Activated CD4-positive, alpha-beta T cell treated with anti-CD3 and anti-CD28 coated beads for 36 hours (primary cell): ENCODE results near the gene MATN1. TPM values are rescaled to one million over a fixed set of nuclear protein-coding genes. Genes with fewer than 3 reads are reported as not detected.

ENCODE experiments used
- ATAC-seq: fragments of 200-7000 bp; cut with Tn5 transposase; one replicate; pipeline ENCODE4 v1.10.0; 2021; ENCODE audit warnings: mild to moderate bottlenecking, moderate library complexity
- CTCF ChIA-PET: fragments of 350-600 bp; sonication (Branson Sonifier 250); formaldehyde crosslinking; loops from one replicate; lab custom pipeline; 2021; ENCODE audit warnings: antibody characterized with exemption; lab: Charles Lee
- POLR2A ChIA-PET: fragments of 350-600 bp; sonication (Branson Sonifier 250); formaldehyde crosslinking; loops from one replicate; lab custom pipeline; 2021; ENCODE audit warnings: antibody characterized with exemption, inconsistent platforms; lab: Charles Lee
- DNase-seq: peaks from one replicate; pipeline ENCODE4 v3.0.0-alpha.2; 2020
- H3K27ac Mint-ChIP-seq: one replicate; pipeline ENCODE4 v1.8.0; 2021; ENCODE audit warnings: mixed read lengths
- H3K27me3 Mint-ChIP-seq: one replicate; pipeline ENCODE4 v1.8.0; 2021; ENCODE audit warnings: mixed read lengths
- H3K36me3 Mint-ChIP-seq: one replicate; pipeline ENCODE4 v1.8.0; 2021; ENCODE audit warnings: low read depth, mixed read lengths
- H3K4me1 Mint-ChIP-seq: one replicate; pipeline ENCODE4 v1.8.0; 2021; ENCODE audit warnings: mixed read lengths
- H3K4me3 Mint-ChIP-seq: one replicate; pipeline ENCODE4 v1.8.0; 2021; ENCODE audit warnings: mild to moderate bottlenecking, moderate library complexity, mixed read lengths
- H3K9me3 Mint-ChIP-seq: one replicate; pipeline ENCODE4 v1.8.0; 2021; ENCODE audit warnings: low read depth, mixed read lengths
- intact Hi-C, 2 experiments: fragments of 100-400 bp; cut with DNase I in 1 of 2; cut with micrococcal nuclease in 1 of 2; formaldehyde crosslinking; loops; one replicate each; pipeline versions ENCODE4 v1.14.2 to v1.15.1; 2022 to 2024; cut with DNase I, micrococcal nuclease
- total RNA-seq, 2 experiments: library from RNA; stranded (reverse); gene quantifications; one replicate each; pipeline ENCODE4 v1.2.3, GENCODE V29; 2021

Gene MATN1
- total RNA-seq, 2 experiments from 2014 or later, result 0.32 to 0.43 TPM

DNA sequence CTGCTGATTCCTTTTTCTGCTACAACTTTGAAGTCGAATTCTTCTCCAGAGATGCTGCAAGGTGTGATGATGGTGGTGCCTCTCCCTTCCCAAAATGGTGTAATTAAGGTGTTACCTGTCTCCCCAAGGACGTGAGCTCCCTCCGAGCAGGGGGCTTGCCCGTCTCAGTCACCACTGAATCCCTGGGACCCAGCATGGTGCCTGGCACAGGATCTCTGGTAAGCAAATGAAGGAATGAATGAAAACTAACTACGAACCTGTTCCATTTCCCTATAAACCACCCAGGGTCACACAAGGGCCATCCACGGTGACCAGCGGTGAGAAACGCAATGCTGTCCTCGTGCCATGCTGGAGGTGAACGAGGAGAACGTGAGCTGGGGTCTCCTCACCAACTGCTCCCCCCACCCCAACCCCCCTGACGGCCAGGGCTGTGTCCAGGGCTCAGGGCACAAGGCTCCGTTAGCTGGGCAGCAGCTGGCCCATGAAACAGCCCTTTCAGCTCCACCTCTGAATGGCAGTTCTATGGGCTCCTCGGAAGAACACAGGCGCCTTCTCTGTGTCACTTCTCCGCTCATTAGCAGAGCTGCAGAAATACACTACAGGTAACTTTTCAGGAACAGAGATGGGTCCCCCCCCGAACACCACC is 2.2 kb upstream of the MATN1 start:
- ChIA-PET CTCF (interaction anchor here (0.6 to 6.0 kb wide), 7 partner anchors 42 to 1703 kb away, joined by 3 to 40 read pairs (median 5); no protein-coding TSS in a partner anchor), POLR2A (no interaction called here)
- Mint-ChIP-seq H3K27ac (no peak overlapping the region), H3K36me3 (peaks cover 6% of the 10 kb centered on the region), H3K9me3 (no peaks in the 10 kb centered on the region), H3K4me3 (no peak overlapping the region), H3K4me1 (peaks cover 10% of the 10 kb centered on the region), H3K27me3 (no peaks in the 10 kb centered on the region)
- no peak for DNase-seq
- intact Hi-C loops, result no loop called here
- ATAC-seq, result no peak

DNA sequence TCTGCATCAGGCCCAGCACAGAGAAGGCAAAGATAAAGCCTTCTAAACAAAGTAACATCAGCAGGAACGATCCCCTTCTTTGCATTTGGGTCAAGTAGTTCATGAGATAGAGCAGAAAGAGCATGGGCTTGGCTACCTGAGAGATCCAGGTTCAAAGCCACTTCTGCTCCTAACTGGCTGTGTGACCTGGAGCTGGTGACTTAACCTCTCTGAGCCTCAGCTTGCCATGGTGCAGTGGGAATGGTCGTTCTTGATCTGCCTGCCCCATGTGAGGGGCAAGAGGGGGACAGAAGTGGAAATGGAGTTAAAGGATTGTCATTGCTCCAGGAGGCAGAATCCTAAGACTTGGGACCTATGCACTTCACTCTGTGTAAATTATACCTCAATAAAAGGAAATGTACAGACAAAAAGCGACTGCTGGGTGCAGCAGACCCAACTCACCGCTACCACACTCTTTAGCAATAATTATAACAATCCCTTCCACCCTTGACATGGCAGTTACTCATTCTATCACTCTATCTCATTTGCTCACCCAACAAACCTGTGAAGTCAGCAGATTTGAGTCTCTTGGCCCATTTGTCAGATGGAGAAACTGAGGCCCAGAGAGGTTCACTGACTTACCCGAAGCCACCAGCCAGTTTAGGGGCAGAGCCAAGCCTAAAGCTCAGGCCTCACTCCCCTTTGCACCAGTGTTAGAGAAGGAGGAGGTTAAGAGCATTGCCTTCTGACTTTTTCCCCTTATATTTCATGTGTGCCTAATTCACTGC is 1.5 kb upstream of the MATN1 start:
- intact Hi-C loops, result no loop called here
- POLR2A ChIA-PET, result no interaction called here

DNA sequence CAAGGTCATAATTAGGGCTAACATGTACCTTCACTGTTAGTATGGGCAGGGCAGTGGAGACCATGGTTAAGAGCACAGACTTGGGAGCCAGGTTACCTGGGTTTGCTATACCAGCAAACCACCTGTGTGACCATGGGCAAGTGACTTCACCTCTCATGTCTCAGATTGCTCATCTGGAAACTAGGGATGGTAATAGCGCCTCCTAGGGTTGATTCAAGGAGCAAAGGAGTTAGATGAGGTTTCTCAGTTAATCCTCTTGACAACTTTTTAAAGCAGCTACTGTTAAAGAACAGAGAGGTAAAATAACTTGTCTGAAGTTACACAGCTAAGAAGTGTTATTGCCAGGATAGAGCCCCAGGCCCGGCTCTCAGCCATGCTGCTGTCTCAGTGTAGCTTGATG is 790 bp upstream of the MATN1 start:
- no peak for ATAC-seq
- Mint-ChIP-seq H3K27me3 (no peaks in the 10 kb centered on the region), H3K4me3 (no peak overlapping the region), H3K36me3 (peaks cover 6% of the 10 kb centered on the region), H3K4me1 (peaks cover 22% of the 10 kb centered on the region), H3K9me3 (no peaks in the 10 kb centered on the region), H3K27ac (peak overlapping the region; percentile 25)
- ChIA-PET CTCF (interaction anchor here (0.7 to 2.6 kb wide), 5 partner anchors 36 to 204 kb away, joined by 4 to 22 read pairs (median 5); no protein-coding TSS in a partner anchor), POLR2A (no interaction called here)
- intact Hi-C loops, result no loop called here
- DNase-seq, result no peak

More for the DNA sequence above, 1.5 kb upstream of the MATN1 start:
- no peaks in the 10 kb centered on the region for H3K9me3 Mint-ChIP-seq
- H3K27me3 Mint-ChIP-seq, result no peaks in the 10 kb centered on the region
- ATAC-seq (no peak), DNase-seq (no peak)
- H3K4me3 Mint-ChIP-seq, result no peak overlapping the region
- CTCF ChIA-PET, result interaction anchor here (0.7 to 2.6 kb wide), 7 partner anchors 36 to 123 kb away, joined by 4 to 22 read pairs (median 5); no protein-coding TSS in a partner anchor
- no peak overlapping the region for H3K27ac Mint-ChIP-seq
- peaks cover 6% of the 10 kb centered on the region for H3K36me3 Mint-ChIP-seq
- peaks cover 15% of the 10 kb centered on the region for H3K4me1 Mint-ChIP-seq

DNA sequence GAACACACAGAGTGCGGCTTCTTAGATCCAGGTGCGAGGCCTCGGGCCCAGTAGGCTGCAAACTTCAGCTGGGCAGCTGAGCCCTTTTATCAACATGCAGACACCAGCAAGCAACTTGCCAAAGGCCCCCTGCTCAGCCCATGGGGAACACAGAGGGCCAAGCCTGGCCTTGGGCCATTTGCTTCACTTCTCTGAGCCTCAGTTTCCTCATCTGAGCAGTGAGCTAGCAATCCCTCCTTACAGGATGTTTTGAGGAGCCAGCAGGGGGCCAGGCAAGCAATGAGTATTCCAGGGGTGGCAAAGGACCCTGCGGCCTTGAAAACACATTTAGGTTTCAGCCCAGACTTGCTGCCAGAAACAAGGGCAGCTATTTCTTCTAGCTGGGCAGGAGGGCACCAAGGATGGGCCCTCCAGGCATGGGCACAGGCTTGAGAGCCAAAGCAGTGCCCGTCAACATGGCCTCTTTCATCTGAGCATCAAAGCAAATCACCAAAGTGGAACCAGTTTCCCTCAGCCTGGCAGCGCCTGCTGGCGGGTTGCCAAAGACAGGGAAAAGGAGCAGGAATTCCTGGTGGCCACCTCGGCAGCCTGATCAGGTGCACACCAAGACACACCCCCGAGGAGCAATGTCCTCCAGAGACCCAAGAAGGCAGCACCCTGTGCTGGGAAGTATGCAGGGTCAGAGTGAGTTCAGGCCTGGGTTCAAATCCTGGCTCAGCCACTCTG is 1.4 kb downstream of the MATN1 start:
- intact Hi-C loops, result no loop called here
- no peak overlapping the region for H3K27ac Mint-ChIP-seq
- CTCF ChIA-PET, result interaction anchor here (0.8 to 5.5 kb wide), 3 partner anchors 21 to 58 kb away, joined by 4 to 229 read pairs (median 47); no protein-coding TSS in a partner anchor
- POLR2A ChIA-PET, result interaction anchor here (1.1 kb wide), 1 partner anchor 61 kb away, joined by 3 read pairs; no protein-coding TSS in a partner anchor
- peaks cover 23% of the 10 kb centered on the region for H3K4me1 Mint-ChIP-seq
- H3K4me3 Mint-ChIP-seq, result no peak overlapping the region
- DNase-seq (no peak), ATAC-seq (no peak)
- no peaks in the 10 kb centered on the region for H3K9me3 Mint-ChIP-seq
- H3K36me3 Mint-ChIP-seq, result peaks cover 6% of the 10 kb centered on the region
- no peaks in the 10 kb centered on the region for H3K27me3 Mint-ChIP-seq

DNA sequence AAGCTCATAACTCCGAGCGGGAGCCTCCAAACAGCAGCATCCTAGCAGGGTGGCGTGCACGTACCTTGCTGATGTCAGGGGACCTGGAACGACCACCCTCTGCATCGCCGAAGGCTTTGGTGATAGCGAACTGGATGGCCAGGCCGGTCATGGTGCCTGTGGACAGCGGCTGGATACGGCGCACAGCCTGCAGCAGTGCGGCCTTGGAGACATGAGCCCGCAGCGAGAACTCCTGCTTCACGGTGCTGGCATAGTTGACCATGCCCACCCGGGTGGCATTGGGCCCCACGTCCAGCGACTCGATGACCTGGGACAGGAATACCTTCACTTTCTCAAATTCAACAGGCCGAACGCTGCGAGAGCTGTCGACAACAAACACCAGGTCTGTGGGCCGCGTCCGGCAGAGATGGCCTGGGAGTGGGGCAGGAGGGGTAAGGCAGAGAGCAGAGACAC is 2.0 kb downstream of the MATN1 start:
- intact Hi-C loops, result no loop called here
- POLR2A ChIA-PET, result interaction anchor here (1.1 kb wide), 1 partner anchor 62 kb away, joined by 3 read pairs; no protein-coding TSS in a partner anchor
- H3K27me3 Mint-ChIP-seq, result no peaks in the 10 kb centered on the region
- DNase-seq, result no peak
- H3K4me3 Mint-ChIP-seq, result no peak overlapping the region
- peaks cover 6% of the 10 kb centered on the region for H3K36me3 Mint-ChIP-seq
- H3K9me3 Mint-ChIP-seq, result no peaks in the 10 kb centered on the region
- CTCF ChIA-PET, result interaction anchor here (0.6 to 5.5 kb wide), 7 partner anchors 9 to 59 kb away, joined by 3 to 229 read pairs (median 9); no protein-coding TSS in a partner anchor
- peaks cover 23% of the 10 kb centered on the region for H3K4me1 Mint-ChIP-seq
- no peak for ATAC-seq
- no peak overlapping the region for H3K27ac Mint-ChIP-seq

DNA sequence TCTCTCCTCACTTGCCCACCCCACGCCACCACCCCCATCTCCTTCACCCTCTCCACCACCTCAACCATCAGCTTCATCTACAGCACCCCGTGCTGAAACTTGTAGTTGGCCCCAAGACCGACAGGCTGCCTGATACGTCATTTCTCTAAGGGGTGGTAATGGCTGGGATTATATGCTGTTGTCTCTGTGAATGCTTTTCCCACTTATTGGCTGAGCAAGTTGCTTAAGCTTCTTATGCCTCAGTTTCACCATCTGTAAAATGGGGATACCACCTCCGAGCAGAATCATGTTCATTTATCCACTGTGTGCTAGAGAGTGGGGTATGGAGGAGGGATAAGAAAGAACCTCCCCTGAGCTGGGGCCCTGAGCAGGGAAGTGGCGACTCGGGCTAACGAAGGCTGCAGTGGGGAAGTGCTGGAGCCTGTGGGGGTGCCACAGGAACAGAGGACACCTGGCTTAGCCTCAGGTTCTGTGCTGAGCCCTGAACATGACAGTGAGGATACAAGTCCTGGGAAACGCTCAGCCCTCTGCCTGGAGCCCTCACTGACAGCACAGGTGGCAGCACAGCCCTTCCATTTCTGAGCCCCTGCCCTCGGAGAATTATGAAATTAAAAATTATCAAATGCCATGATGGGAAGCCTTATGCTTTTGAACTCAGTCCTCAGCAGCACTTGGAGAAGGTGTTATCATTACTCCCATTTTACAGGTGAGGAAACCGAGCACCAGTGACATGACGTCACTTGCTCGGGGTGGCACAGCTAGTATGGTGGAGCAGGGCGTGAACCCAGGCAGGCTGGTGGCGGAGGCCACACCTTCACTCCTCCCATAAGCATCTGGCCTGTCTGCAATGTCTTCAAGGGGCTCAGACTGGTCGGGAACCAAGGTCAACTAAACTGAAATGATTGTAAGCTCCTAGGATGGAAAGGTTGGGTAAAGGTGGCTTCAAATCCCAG is 2.8 kb downstream of the MATN1 start:
- peak overlapping the region; percentile 84 for H3K4me3 Mint-ChIP-seq
- peaks cover 2% of the 10 kb centered on the region for H3K9me3 Mint-ChIP-seq
- intact Hi-C loops, result no loop called here
- H3K27ac Mint-ChIP-seq, result peak overlapping the region; percentile 31
- H3K4me1 Mint-ChIP-seq, result peaks cover 23% of the 10 kb centered on the region
- ChIA-PET CTCF (interaction anchor here (0.5 to 5.5 kb wide), 24 partner anchors 8 to 486 kb away, joined by 3 to 229 read pairs (median 4); partner anchors contain the start of gene LAPTM5), POLR2A (interaction anchor here (0.5 to 2.2 kb wide), 7 partner anchors 8 to 925 kb away, joined by 3 to 14 read pairs (median 3); no protein-coding TSS in a partner anchor)
- ATAC-seq, result no peak
- H3K27me3 Mint-ChIP-seq, result no peaks in the 10 kb centered on the region
- DNase-seq, result no peak
- H3K36me3 Mint-ChIP-seq, result peaks cover 6% of the 10 kb centered on the region

DNA sequence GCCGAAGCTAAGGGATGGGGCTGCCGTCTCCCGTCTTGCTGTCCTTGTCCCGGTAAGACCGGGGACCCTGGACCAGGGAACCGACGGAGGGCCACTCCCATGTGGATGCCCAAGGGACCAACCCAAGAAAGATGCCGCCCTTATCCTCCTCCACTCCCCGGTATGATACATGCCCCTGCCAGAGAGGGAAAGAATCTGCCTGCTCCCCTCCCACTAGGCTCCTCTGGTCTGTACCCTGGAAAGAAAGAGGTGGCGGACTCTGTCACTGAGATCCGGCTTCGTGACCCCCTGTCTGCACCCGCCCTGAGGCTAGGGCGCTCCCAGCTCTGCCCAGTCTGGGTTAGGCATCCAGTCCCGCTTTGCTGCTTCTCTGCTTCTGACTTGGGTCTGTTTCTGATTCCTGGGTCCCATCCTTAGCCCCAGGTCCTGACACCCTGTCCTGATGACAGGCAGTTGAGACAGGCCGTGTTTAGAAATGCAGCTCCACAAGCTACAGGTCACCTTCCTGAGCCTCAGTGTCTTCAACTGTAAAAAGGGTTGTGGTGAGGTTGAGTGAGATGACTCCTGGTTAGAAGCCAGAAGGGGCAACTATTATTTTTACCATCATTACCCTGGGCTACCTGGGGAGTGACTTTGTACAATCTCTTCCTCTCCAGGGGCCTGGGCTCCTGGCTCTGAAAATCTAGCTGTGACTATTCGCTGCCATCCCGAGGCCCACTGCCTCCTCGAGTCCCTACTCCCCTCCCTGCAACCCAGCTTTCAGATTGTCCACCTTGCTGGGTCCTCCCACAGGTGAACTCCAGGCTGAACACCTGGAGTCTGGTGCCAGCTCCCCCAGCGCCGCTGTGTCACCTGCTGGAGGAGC is 3.7 kb downstream of the MATN1 start:
- no peak for ATAC-seq
- H3K36me3 Mint-ChIP-seq, result peaks cover 6% of the 10 kb centered on the region
- intact Hi-C loops, result loop anchor here (1.0 to 10.0 kb wide), 14 partner anchors 29 to 1832 kb away; partner anchors contain the start of genes LAPTM5 (in 1 of the 2), MECR (in 1 of the 2), SERINC2 (in 1 of the 2) and SNRNP40 (in 1 of the 2)
- DNase-seq, result no peak
- H3K4me1 Mint-ChIP-seq, result peaks cover 23% of the 10 kb centered on the region
- ChIA-PET POLR2A (interaction anchor here (0.5 to 2.2 kb wide), 8 partner anchors 9 to 71 kb away, joined by 3 to 14 read pairs (median 3); no protein-coding TSS in a partner anchor), CTCF (interaction anchor here (0.5 to 5.5 kb wide), 29 partner anchors 9 to 1112 kb away, joined by 3 to 229 read pairs (median 5); partner anchors contain the start of gene LAPTM5)
- peak overlapping the region; percentile 84 for H3K4me3 Mint-ChIP-seq
- peaks cover 6% of the 10 kb centered on the region for H3K9me3 Mint-ChIP-seq
- H3K27ac Mint-ChIP-seq, result peak overlapping the region; percentile 94
- H3K27me3 Mint-ChIP-seq, result no peaks in the 10 kb centered on the region

DNA sequence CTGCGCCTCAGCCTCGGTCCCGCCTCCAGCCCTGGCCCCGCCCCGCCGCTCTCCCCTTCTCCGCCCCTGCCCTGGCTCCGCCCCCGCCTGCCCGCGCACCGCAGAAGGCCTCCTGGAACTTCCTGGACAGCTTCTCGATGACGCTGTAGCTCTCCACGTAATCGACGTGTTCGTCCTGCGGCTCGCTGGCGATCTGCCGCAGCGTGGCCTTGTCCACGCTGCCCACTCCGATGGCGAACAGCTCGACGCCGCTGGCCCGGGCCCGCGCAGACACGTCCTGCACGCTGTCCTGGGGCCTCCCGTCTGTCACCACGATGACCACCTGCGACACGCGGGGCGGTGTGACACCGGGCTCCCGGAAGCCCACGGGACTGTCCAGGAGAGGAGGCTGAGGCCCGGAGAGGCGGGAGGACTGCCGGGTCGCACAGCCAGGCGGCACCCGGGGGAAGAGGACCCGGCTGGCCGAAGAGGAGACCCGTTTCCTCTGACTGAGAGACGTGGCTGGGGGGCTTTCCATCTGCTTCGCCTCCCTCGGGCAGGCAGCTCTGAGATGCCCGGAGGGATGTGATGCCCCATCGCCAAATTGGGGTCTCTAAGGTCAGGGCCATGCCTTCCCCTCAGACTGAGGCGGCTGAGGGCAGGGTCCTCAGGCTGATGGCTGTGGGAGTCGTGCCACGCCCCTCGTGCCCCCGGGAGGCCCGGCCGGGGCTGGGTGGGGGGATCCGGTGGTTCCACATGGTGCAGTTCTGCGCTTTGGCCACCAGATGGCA is 4.6 kb downstream of the MATN1 start:
- CTCF ChIA-PET, result interaction anchor here (0.6 to 5.5 kb wide), 28 partner anchors 10 to 1595 kb away, joined by 3 to 229 read pairs (median 5); partner anchors contain the start of gene LAPTM5
- intact Hi-C loops, result loop anchor here (1.0 to 10.0 kb wide), 22 partner anchors 24 to 1832 kb away; partner anchors contain the start of genes MECR (in 2 of the 2), ZCCHC17 (in 2 of the 2), LAPTM5 (in 1 of the 2) and PEF1 (in 1 of the 2)
- peaks cover 4% of the 10 kb centered on the region for H3K36me3 Mint-ChIP-seq
- H3K4me3 Mint-ChIP-seq, result peak overlapping the region; percentile 84
- peak; percentile 66 for ATAC-seq
- H3K4me1 Mint-ChIP-seq, result peaks cover 19% of the 10 kb centered on the region
- H3K27me3 Mint-ChIP-seq, result no peaks in the 10 kb centered on the region
- peak overlapping the region; percentile 94 for H3K27ac Mint-ChIP-seq
- POLR2A ChIA-PET, result interaction anchor here (0.5 to 2.2 kb wide), 8 partner anchors 13 to 1537 kb away, joined by 3 to 14 read pairs (median 4); partner anchors contain the start of gene SRSF4
- DNase-seq, result peak; percentile 91
- H3K9me3 Mint-ChIP-seq, result peaks cover 6% of the 10 kb centered on the region
